DMS114 treated with DMSO at 0.1 percent for 48 hours (cell line): ENCODE measurements around the gene HAPLN1.
"Not testable (repeated sequence)": the region's sequence is repeated elsewhere in the genome, so short reads cannot be mapped to it uniquely, and the experiment has no call there.

Experiments
- DNase-seq: peaks from one replicate; lab custom pipeline; 2025; ENCODE audit not compliant: unreplicated experiment; lab: John Stamatoyannopoulos, UW

Gene HAPLN1

DNA sequence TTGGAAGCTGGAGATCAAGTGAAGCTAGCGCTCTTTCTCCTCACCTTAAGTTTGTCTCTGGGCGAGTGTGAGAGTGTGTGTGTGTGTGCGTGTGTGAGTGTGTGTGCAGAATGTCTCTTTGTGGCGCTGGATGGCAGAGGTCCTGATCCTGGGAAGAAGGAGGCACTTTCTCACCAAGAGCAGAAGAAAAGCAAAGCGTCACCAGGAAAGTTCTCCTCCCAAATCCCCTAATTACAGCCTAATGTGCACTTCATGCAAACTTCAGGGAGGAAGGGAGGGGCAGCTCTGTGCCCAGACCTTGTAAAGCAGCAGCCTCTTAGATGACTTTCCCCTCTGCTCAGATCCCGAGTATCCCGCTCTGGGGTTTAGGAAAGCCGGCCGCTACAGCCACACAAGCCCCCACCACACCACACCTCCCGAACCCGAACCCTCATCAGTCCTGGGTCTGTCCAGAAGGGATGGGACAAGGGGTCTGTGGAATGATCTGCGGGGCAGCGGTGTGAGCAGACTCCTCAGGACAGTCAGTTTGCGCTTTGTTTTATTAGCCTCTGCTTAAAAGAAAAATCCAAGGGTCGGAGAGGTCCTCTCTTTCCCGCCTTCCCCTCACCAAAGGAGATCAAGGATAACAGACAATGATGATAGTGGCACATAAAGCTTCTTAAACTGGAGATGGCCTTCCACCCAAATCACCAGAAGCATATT lies at the start of gene HAPLN1:
HAPLN1 (minus strand) TSS at position 20 of the 702 bp plus-strand sequence. CDS start 47,332 bp downstream, outside the sequence.
- no peak for DNase-seq

DNA sequence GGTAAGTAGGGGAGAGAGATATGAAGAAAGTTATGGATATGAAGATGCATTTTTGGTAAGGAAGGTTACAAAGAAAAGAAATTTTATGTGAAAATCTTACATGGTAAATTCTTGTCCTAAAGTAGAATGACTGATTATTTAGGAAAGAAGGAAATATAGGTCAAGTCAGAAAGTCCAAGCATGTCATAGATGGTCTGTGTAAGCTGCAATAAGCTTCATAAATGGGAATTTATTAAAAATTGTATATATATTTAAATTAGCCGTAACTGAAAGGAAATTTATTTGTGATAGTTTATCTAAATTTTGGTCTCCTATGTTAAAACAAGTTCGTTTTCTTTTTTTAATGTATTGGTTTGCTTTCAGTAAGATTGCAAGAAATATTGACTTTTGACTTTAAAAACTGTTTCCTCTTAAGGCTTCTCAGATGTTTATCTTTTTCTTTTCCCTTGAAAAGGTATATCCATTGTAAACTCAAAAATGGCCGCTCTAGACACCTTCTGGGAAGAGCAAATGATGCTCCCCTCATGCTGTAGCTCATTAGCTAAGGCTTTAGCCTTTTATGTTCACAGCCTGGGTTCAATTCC lies 46.8 kb upstream of the HAPLN1 start:
- peak; percentile 4 for DNase-seq

DNA sequence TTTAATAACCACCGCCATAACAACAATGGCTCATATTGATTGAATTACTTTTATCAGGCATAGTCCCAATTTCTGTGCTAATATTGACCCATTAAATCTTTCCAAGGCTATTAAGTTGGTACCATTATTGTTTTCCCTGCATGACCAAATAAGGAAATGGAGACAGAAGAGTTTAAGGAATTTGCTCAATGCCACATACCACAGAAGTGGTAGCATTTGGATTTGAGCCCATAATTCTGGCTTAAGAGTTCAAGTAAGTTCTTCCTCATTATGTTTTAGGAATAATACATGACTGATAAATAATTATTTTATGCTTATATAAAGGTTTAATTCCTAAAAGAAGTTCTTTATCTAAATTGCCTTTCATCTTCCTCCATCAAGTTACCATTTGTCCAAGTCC lies 43.4 kb upstream of the HAPLN1 start:
- no peak for DNase-seq

DNA sequence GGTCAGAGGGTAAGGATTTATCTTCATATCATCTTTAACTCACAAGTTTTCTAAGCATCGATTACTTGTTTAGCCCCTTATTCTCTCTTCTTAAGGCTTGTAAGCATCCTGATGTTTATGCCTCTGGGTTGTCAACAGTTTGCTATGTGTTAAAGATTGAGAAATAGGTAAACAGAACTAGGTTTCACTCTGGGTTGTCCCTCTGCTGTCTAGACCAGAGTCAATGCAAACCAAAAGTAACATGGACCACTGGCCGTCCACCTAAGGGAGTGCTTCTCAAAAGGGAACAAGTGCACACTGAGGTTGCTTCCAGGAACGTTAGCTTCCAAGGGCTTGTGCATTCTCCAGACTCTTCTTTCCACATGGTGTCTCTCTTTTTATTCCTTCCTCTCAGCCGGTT lies 39.9 kb upstream of the HAPLN1 start:
- DNase-seq, result no peak

DNA sequence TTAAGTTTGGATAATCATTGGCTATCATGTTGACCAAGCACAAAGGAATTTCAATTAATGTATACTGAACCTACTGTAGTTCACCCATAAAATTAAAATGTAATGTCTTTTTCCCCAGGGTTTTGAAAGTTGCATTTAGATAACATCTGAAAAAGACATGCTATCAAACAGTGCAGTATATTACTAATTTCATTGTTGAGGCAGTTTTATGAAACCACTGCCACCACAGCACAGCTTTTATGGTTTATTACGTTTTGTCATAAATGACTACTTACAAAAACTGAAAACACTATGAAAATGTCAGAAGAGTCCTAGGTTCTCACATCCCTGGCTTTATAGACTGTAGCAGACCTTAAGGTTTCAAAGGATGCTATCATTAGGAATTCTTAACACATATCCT lies 32.0 kb upstream of the HAPLN1 start:
- DNase-seq, result no peak

DNA sequence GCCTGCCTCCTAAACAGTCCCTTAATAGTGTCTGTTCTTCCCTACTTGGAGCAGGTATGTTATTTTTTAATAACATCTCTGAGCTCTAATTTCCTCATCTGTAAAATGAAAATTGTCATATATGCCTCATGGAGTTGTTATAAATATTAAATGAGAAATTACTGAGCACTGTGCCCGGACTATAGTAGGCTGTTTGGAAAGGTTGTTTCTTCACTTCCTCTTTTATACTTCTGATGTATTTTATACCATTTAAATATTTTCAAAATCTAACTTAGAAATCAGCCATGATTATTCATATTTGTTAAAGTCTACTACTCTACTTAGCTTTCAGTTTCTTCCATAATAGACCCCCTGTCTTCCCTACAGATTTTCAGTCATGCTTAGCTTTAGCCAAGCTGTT lies 30.5 kb upstream of the HAPLN1 start:
- no peak for DNase-seq

DNA sequence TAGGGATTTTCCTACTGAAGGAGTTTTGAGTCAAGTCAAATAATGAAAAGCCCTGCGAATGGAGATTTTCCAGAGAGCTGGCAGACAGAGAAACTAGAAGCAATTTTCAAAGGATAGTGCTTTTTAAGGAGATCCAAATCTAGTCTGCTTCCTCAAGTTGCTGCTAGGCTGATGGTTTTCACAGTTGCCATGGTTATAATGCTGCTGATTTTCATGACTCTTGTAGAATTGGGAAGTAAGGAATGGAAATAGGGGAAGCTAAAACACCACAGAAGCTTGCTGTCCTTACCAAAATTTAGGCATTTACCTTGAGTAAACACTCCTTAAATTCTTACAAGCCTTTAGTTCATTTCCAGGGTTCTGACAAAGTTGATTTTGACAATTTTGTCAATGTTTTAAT lies 30.1 kb upstream of the HAPLN1 start:
- DNase-seq, result no peak

DNA sequence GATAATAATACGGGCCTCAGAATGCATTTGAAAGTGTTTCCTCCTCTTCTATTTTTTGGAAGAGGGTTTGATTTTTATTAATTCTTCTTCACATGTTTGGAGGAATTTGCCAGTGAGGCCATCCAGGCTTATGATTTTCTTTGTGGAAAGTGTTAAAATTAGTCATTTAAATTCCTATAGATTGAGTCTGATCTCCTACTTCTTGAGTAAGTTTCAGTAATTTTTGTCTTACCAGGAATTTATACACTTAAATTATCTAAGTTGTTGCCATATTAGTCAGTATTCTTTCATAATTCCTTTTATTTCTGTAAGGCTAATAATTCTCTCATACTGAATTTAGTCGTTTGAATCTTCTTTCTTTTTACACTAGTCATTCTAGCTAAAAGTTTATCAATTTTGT lies 25.2 kb upstream of the HAPLN1 start:
- DNase-seq, result no peak

DNA sequence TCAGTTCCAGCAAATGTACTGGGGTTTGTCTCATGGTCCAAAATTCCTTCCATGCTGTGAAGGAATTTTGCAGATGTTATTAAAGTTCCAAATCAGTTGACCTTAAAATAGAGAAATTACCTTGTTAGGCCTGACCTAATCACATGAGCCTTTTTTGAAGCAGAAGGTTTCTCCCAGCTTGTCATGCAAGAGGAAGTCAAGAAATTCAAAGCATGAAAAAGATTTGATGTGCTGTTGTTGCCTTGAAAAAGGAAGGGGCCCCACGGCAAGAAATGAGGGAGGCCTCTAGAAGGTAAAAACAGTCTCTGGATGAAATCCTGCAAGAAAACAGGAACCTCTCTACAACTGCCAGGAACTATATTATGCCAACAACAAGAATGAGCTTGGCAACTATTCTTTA lies 24.2 kb upstream of the HAPLN1 start:
- DNase-seq, result no peak

DNA sequence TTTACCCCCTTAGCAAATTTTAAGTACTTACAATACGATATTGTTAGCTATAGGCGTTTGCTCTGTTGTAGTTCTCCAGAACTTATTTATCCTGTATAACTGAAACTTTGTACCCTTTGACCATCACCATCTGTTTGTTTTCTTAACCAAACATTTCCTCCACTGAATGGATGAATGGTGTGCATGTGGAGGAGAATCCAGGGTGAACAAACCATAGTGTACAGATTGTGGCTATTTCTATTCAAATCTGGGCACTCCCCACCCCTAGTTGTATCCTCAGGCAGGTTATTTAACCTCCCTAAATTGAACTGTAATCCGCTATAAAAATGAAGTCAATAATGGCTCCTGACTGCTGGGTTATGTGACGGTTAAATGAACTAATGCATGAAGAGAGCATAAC lies 21.4 kb upstream of the HAPLN1 start:
- no peak for DNase-seq

DNA sequence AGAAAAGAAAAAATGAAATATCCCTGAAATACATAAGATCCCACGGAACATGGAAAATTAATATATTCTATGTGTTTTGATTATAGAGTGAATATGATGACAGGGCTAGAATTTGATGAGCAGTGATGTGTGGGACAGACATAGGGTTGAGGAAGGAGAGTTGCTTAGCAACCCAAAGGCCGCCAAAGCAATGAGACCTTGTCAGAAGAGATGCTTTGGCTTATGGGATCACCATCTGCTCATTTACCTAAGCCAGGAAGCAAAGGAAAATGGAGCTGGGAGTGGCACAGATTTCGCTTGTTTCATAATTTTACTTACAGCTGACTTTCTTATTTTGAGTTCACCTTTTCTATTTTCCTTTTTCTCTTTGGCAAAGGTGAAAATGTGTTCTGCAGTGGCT lies 20.9 kb upstream of the HAPLN1 start:
- no peak for DNase-seq

DNA sequence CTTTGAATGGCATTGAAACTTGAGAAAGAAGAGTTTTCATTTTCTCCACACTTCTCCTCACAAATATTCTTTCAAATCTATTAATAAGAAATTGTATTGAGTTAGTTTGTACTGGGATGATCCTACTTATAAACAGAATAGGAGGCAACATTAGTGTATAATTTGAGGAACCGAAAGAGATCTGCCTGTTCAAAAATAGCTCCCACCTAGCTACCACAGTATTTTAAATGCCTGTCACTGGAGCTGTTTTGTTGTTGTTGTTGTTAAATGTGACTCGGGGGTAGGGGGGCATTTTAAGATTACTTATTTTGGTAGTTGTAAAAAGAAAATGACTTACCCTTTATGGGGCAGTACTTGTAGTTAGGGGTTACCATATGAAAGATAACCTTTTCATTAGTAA lies 20.1 kb upstream of the HAPLN1 start:
- DNase-seq, result no peak

DNA sequence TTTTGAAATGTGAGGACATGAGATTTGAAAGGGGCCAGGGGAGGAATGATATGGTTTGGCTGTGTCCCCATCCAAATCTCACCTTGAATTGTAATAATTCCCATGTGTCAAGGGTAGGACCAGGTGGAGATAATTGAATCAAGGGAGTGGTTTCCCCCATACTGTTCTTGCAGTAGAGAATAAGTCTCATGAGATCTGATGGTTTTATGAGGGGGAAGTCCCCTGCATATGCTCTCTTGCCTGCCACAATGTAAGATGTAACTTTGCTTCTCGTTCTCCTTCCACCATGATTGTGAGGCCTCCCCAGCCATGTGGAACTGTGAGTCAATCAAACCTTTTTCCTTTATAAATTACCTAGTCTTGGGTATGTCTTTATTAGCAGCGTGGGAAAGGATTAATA lies 15.5 kb upstream of the HAPLN1 start:
- DNase-seq, result not testable (repeated sequence)

DNA sequence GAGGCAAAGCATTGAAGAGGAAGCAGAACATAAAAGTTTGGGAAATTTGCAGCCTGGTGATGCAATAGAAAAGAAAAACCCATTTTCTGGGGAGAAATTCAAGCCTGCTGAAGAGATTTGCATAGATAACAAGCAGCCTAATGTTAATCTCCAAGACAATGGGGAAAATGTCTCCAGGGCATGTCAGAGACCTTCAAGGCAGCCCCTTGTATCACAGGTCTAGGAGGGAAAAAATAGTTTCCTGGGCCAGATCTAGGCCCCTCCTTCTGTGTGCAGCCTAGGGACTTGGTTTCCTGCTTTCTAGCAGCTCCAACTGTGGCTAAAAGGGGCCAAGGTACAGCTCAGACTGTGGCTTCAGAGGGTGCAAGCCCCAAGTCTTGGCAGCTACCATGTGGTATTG lies 14.4 kb upstream of the HAPLN1 start:
- not testable (repeated sequence) for DNase-seq

DNA sequence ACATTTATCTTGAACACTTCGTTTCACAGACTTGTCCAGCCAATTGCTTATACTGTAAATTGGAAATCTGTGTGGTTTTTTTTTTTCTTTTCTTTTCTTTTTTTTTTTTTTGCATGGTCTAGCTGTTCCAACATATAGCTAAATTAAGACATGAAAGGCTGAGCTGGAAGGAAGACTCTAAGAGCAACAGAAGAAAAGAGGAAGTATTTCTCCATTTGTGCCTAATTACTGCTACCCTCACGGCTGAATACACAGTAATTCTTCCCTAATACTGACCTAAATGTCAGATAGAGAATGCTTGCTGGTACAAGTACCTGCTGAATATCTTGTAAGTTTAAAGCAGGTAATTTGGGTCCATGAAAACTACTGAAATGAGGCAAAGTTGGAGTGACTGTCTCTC lies 11.0 kb upstream of the HAPLN1 start:
- no peak for DNase-seq

DNA sequence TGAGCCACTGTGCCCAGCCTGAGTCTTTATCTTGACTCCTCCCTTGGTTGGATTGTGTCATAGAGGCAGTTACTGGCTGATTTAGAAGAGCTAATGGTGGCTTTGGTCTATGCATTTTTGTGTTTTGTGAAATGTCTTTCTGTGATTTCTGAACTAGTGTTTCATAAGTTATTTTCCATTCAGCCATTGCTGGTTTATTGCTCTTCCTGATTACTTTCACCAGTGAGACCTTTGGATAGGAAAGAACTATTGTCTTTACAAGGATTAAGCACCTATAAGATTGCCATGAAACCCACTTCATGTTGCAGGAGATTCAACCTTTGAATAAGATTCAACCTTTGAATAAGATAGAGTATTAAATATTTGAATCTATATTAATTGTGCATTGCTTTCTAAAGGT lies 8.7 kb upstream of the HAPLN1 start:
- no peak for DNase-seq

DNA sequence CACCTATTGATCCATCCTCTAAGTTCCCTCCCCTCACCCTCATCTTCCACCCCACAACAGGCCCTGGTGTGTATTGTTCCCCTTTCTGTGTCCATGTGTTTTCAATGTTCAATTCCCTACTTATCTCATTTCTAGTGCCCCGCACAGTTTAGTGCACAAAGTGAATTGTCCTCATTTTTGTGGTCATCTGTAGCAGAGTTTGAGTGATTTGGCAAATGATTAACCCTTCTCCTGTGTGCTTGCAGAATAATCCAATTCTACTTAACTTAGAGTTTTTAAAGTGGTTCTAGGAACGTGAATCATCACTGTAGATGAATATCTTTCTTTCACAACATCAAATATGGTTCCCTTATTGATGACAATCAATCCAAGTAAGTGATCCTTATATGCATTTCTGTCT lies 6.3 kb upstream of the HAPLN1 start:
- no peak for DNase-seq

DNA sequence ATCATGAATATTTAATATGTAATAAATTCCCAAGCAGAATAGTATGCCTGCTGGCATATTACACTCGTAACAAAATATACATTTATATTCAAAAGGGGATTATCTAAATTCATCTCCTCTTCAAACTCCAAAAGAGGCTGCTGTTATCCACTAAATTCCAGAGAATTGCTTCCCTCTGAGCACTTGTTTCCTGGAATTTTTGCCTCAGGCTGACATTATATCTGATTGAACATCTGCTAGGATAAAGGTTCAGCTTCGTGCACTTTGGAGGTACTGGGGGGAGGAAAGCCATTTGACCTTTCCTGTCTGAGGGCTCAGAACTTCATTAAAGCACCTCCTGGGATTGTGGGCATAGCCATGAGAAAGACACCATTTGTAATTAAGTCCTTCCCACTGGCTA lies 4.3 kb upstream of the HAPLN1 start:
- DNase-seq, result no peak

DNA sequence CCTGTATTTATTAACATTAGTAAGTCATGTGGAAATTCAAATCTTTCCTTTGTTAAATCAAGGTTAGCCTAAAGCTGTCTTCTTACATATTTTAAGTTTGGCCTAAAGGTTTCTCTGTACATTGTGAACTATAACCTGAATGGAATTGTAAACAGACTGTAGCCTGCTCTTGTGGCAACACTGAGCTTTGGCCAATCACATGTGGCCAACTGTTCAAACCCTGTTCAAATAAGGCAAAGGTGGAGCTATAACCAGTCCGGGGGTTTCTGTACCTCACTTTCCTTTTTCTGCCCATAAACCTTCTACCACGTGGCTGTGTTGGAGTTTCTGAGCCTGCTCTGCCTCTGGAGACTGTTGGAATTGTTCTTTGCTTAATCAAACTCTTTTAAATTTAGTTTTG lies 3.3 kb upstream of the HAPLN1 start:
- DNase-seq, result no peak

DNA sequence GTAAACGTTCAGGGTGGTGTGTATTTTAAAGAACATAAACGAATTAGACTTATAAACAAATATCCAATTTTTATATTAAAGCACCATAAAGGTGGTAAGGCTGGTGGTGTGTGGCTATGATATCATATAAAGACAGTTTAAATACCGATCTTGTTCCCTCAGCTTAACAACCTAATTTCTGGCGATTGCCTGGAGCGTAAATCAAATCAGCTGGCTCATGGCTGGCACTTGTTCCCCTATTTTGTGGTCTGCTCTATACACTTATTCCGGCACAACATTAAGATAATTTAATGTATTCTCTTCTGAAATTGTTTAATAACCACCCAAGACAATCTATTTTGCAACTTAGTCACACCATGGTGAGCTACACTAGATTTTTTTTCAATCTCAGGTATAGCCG lies 2.4 kb upstream of the HAPLN1 start:
- no peak for DNase-seq

DNA sequence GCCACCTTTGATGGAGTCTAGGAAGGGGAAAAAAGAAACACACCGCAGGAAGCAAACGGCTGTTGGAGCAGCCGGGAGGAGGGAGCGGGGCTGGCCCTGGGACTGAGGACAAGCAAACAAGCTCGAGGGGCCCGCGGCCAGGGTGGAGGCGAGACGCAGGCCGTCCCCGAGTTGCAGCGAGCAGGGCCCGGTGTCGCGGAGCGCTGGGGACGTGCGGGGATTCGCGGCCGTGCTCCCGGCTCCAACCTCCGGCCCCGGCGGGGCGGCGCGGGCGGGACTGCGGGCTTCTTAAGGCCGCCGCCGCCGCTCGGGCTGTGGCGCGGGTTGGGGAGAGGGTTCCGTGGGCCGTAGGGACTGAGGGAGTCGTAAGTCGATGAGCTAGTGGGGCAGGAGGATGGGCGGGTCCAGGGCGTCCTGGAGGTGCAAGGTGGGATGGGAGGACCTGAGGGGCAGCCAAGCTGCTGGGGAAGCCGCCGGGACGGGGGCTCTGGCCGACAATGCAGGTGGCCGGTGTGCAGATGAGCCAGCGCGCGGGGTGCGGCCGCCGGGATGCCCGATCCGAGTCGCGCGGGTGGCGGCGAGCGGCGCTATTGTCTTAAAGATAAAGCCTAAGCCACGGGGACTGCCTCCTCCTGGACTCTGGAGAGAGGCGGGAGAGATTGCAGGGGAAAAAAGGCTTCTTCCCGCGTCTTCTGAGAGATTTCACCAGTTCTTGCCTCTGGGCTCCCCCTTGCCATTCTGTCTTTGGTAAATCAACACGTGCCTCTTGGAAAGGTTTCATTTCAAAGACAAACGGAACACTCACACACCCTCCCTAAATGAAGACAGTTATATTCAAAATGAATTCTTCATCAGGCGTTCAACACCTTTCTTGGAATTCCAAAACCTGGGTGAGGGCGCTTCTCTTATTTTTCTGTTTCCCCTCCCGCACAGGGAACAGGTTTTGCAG lies 1.6 kb upstream of the HAPLN1 start:
- DNase-seq, result peak; percentile 42

DNA sequence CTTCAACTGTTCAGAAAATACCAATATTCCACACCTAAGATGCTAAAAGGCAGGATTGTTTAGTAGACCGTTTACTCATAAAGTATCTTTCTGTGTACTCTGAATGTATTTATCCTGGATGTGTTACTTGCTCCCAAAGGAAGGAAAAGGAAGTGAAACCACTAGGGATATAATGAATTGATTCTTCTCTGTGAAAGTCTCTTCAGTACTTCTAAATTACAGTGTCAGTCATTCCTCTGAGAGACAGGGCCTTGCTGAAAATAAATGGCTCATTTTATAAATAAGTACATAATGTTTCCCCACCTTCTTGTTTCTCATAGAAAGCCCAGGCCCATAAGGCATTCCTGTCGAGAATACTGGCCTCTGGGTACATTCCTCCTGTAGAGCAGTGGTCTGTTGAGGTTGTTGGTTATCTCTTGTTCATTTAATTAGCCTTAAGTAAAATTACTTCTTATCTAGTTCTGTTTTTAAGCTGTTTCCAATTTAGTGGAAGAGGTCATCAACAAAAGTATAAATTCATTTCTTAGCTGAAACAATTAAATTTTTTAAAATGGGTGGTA lies 1.6 kb downstream of the HAPLN1 start:
- DNase-seq, result no peak
